Sigmoid colon (tissue), 4 donors: ENCODE data around the gene MYLK4.

Source experiments
- EP300 ChIP-seq, 4 donors: sonication (generic); formaldehyde crosslinking; IDR thresholded peaks; one replicate each; pipeline ENCODE4 v1.6.1; 2017; ENCODE audit warnings: antibody characterized with exemption in 4 of 4
- POLR2A ChIP-seq, 2 donors: fragments of 450-650 bp; IDR thresholded peaks; one replicate each; pipeline ENCODE4 v1.6.1; 2016; ENCODE audit warnings: antibody characterized with exemption in 2 of 2, mild to moderate bottlenecking in 2 of 2, moderate library complexity in 2 of 2
- POLR2AphosphoS5 ChIP-seq, 4 donors: sonication (generic); formaldehyde crosslinking; IDR thresholded peaks; one replicate each; pipeline ENCODE4 v1.6.1; 2017; ENCODE audit warnings: antibody characterized with exemption in 4 of 4
- TF ChIP-seq, protein P1 (sequence below), 4 experiments: fragments of 450-650 bp in 3 of 4; fragments of 200-600 bp in 1 of 4; IDR thresholded peaks; one replicate each; pipeline ENCODE4 v1.5.1; 2016 to 2019; ENCODE audit warnings: antibody characterized with exemption in 4 of 4, mild to moderate bottlenecking in 3 of 4, moderate library complexity in 2 of 4

DNA sequence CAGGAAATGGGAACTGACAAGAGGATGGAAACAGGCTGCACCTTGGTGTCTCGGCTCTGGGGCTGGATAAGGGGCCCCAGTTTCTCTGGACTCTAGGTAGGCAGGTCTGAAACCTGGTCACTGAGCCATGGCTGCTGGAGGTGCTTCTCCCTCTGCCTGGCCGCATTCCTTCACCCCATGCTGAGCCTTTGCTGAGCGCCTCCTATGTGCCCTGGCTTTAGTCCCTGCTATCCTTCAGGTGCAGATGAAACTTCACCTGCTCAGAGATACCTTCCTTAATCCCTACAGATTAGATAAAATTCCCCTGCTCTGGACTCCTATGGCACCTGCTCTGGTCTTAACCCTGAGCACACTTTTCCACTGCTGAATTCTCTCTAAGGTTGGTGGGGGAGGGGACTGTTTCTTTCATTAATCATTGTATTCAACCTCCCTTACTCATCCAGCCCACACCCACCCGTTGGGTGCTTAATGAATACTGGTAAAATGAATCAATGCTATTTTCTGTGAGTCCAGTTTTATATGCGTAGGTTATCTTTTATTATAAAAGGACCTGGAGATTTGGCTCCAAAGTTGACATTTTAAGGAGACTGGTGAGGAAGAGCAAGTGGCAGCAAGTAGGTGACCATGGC is 19.3 kb downstream of the MYLK4 start:
- TF ChIP-seq, protein P1, sequence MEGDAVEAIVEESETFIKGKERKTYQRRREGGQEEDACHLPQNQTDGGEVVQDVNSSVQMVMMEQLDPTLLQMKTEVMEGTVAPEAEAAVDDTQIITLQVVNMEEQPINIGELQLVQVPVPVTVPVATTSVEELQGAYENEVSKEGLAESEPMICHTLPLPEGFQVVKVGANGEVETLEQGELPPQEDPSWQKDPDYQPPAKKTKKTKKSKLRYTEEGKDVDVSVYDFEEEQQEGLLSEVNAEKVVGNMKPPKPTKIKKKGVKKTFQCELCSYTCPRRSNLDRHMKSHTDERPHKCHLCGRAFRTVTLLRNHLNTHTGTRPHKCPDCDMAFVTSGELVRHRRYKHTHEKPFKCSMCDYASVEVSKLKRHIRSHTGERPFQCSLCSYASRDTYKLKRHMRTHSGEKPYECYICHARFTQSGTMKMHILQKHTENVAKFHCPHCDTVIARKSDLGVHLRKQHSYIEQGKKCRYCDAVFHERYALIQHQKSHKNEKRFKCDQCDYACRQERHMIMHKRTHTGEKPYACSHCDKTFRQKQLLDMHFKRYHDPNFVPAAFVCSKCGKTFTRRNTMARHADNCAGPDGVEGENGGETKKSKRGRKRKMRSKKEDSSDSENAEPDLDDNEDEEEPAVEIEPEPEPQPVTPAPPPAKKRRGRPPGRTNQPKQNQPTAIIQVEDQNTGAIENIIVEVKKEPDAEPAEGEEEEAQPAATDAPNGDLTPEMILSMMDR (IDR thresholded peaks at IDR 0.05), result no peak
- no peak for TF ChIP-seq EP300 (IDR thresholded peaks at IDR 0.05)
- TF ChIP-seq POLR2A (IDR thresholded peaks at IDR 0.05), result no peak
- no peak for TF ChIP-seq POLR2AphosphoS5 (IDR thresholded peaks at IDR 0.05)
